Ishikawa (cell line): ENCODE data around the gene GNAL.

Source experiments
- CEBPB ChIP-seq: IDR thresholded peaks from 2 replicates; pipeline ENCODE4 v1.6.1; 2012
- CREB1 ChIP-seq: IDR thresholded peaks from 2 replicates; pipeline ENCODE4 v1.6.1; 2012; ENCODE audit warnings: low read depth
- EP300 ChIP-seq: IDR thresholded peaks from 2 replicates; pipeline ENCODE4 v1.6.1; 2012; ENCODE audit warnings: borderline replicate concordance
- FOXM1 ChIP-seq: IDR thresholded peaks from 2 replicates; pipeline ENCODE4 v1.6.1; 2012; ENCODE audit warnings: low read depth, borderline replicate concordance
- NFIC ChIP-seq: IDR thresholded peaks from 2 replicates; pipeline ENCODE4 v1.6.1; 2012
- RAD21 ChIP-seq: IDR thresholded peaks from 2 replicates; pipeline ENCODE4 v1.6.1; 2012; ENCODE audit warnings: low read depth
- TAF1 ChIP-seq: IDR thresholded peaks from 2 replicates; pipeline ENCODE4 v1.6.1; 2012; ENCODE audit warnings: low read depth, mild to moderate bottlenecking
- TCF12 ChIP-seq: IDR thresholded peaks from 2 replicates; pipeline ENCODE4 v1.6.1; 2012; ENCODE audit warnings: low read depth
- TEAD4 ChIP-seq: IDR thresholded peaks from 2 replicates; pipeline ENCODE4 v1.6.1; 2012
- YY1 ChIP-seq: IDR thresholded peaks from 2 replicates; pipeline ENCODE4 v1.6.1; 2012; ENCODE audit warnings: low read depth
- ZBTB7A ChIP-seq: IDR thresholded peaks from 2 replicates; pipeline ENCODE4 v1.6.1; 2012; ENCODE audit warnings: low read depth
- TF ChIP-seq, protein P1 (sequence below): IDR thresholded peaks from 2 replicates; pipeline ENCODE4 v1.6.1; 2012; ENCODE audit warnings: low read depth, mild to moderate bottlenecking
- TF ChIP-seq, protein P2 (sequence below): IDR thresholded peaks from 2 replicates; pipeline ENCODE4 v1.6.1; 2012
- TF ChIP-seq, protein P3 (sequence below): IDR thresholded peaks from 2 replicates; pipeline ENCODE4 v1.6.1; 2012

DNA sequence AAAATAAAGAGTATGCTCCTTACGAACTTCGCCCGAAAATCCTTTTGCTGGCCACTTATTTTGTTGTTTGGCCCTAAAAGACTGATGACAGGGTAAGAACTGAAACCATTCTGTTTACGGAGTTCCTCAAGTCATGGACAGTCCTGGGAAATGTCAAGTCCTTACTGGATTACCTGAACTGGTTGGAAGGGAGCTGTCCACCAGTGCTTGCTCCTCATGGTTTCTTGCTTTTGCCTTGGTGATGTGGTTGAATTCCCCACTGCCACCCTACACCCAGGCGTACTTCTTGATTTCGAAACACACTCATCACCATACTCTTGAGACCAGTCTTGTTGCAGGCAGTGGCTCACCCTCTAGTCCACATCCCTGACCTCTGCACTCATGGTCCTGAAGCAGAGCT, 113.1 kb downstream of the GNAL start:
- TF ChIP-seq EP300 (no peak), NFIC (no peak), TAF1 (no peak), RAD21 (no peak), CREB1 (no peak), TCF12 (no peak), ZBTB7A (no peak), TEAD4 (no peak), CEBPB (no peak), FOXM1 (no peak), YY1 (no peak)
- TF ChIP-seq, protein P1, sequence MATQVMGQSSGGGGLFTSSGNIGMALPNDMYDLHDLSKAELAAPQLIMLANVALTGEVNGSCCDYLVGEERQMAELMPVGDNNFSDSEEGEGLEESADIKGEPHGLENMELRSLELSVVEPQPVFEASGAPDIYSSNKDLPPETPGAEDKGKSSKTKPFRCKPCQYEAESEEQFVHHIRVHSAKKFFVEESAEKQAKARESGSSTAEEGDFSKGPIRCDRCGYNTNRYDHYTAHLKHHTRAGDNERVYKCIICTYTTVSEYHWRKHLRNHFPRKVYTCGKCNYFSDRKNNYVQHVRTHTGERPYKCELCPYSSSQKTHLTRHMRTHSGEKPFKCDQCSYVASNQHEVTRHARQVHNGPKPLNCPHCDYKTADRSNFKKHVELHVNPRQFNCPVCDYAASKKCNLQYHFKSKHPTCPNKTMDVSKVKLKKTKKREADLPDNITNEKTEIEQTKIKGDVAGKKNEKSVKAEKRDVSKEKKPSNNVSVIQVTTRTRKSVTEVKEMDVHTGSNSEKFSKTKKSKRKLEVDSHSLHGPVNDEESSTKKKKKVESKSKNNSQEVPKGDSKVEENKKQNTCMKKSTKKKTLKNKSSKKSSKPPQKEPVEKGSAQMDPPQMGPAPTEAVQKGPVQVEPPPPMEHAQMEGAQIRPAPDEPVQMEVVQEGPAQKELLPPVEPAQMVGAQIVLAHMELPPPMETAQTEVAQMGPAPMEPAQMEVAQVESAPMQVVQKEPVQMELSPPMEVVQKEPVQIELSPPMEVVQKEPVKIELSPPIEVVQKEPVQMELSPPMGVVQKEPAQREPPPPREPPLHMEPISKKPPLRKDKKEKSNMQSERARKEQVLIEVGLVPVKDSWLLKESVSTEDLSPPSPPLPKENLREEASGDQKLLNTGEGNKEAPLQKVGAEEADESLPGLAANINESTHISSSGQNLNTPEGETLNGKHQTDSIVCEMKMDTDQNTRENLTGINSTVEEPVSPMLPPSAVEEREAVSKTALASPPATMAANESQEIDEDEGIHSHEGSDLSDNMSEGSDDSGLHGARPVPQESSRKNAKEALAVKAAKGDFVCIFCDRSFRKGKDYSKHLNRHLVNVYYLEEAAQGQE = peak; percentile 54; the same call in 1 of the 2 replicates
- TF ChIP-seq, protein P2, sequence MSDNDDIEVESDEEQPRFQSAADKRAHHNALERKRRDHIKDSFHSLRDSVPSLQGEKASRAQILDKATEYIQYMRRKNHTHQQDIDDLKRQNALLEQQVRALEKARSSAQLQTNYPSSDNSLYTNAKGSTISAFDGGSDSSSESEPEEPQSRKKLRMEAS = no peak
- TF ChIP-seq, protein P3, sequence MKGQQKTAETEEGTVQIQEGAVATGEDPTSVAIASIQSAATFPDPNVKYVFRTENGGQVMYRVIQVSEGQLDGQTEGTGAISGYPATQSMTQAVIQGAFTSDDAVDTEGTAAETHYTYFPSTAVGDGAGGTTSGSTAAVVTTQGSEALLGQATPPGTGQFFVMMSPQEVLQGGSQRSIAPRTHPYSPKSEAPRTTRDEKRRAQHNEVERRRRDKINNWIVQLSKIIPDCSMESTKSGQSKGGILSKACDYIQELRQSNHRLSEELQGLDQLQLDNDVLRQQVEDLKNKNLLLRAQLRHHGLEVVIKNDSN = no peak
